Measurements from ENCODE around the gene RNU1-1.
"Not testable (repeated sequence)": the region's sequence is repeated elsewhere in the genome, so short reads cannot be mapped to it uniquely, and the experiment has no call there.

The RNU1-1 gene

GRCh38 chr1:16486316-16486715 lies 27.8 kb downstream of the RNU1-1 start:
- not testable (repeated sequence) for H2AFZ ChIP-seq (ENCODE audit: low read length); H2BK120ac ChIP-seq (ENCODE audit: low read depth, low read length); H3K23ac ChIP-seq (ENCODE audit: low read depth, low read length, poor library complexity); H2BK12ac ChIP-seq (ENCODE audit: low read length); H3K4ac ChIP-seq (ENCODE audit: low read length); H3K4me2 ChIP-seq (ENCODE audit: insufficient read depth, low read length, poor library complexity, severe bottlenecking); H3K4me3 ChIP-seq (ENCODE audit: low read length in 2 of 2); H4K8ac ChIP-seq (ENCODE audit: low read depth, low read length); H2BK5ac ChIP-seq (ENCODE audit: low read length); H3K27me3 ChIP-seq (ENCODE audit: control insufficient read depth in 3 of 3, insufficient read depth in 3 of 3, low read depth in 1 of 3, low read length in 3 of 3); H3K18ac ChIP-seq (ENCODE audit: low read length); DNase-seq (ENCODE audit: low spot score); H4K91ac ChIP-seq (ENCODE audit: low read depth, low read length, poor library complexity); H3K14ac ChIP-seq (ENCODE audit: low read length); H3K9ac ChIP-seq (ENCODE audit: low read depth, low read length, poor library complexity); H2BK15ac ChIP-seq (ENCODE audit: low read length); H2AK5ac ChIP-seq (ENCODE audit: low read depth, low read length); H3K27ac ChIP-seq (replicated peaks; ENCODE audit: low read length); H3K9me3 ChIP-seq (replicated peaks in 1 of 2; ENCODE audit: control insufficient read depth in 2 of 2, insufficient read depth in 1 of 2, low read depth in 1 of 2, low read length in 2 of 2); H3K79me1 ChIP-seq (ENCODE audit: low read depth, low read length)
- H3K4me1 ChIP-seq (ENCODE audit: control insufficient read depth in 2 of 2, insufficient read depth in 1 of 2, low read depth in 1 of 2, low read length in 2 of 2): peaks cover 3 to 12% of the 10 kb centered on the region in 2 donors
- WGBS, 2 donors (ENCODE audit: extremely low coverage in 2 of 2, insufficient read length in 2 of 2, insufficient replicate concordance in 1 of 2): no CpG with 5 or more reads among the region's 8 CpGs
- H3K36me3 ChIP-seq (replicated peaks in 1 of 2; ENCODE audit: control insufficient read depth in 2 of 2, insufficient read depth in 2 of 2, low read length in 2 of 2): peaks cover 8 to 78% of the 10 kb centered on the region in 2 donors

- no peak overlapping the region for H4K8ac ChIP-seq (ENCODE audit: low read depth, low read length)
These were observed 29.2 kb downstream of the RNU1-1 start for GRCh38 chr1:16484931-16485330.

GRCh38 chr1:16484501-16484835 lies 29.6 kb downstream of the RNU1-1 start:
- H4K8ac ChIP-seq (ENCODE audit: low read depth, low read length): no peak overlapping the region
- H3K9ac ChIP-seq (ENCODE audit: low read depth, low read length, poor library complexity): no peak overlapping the region
- no CpG with 5 or more reads among the region's 8 CpGs for WGBS, 2 donors (ENCODE audit: extremely low coverage in 2 of 2, insufficient read length in 2 of 2, insufficient replicate concordance in 1 of 2)

More at GRCh38 chr1:16484931-16485330, 29.2 kb downstream of the RNU1-1 start:
- H3K79me1 ChIP-seq (ENCODE audit: low read depth, low read length): no peaks in the 10 kb centered on the region
- no peak overlapping the region for H3K4me2 ChIP-seq (ENCODE audit: insufficient read depth, low read length, poor library complexity, severe bottlenecking)
- no peak overlapping the region for H3K27ac ChIP-seq (replicated peaks; ENCODE audit: low read length)
- no peaks in the 10 kb centered on the region for H3K9me3 ChIP-seq (replicated peaks in 1 of 2; ENCODE audit: control insufficient read depth in 2 of 2, insufficient read depth in 1 of 2, low read depth in 1 of 2, low read length in 2 of 2)
- H2BK120ac ChIP-seq (ENCODE audit: low read depth, low read length): no peak overlapping the region
- no CpG with 5 or more reads among the region's 6 CpGs for WGBS, 2 donors (ENCODE audit: extremely low coverage in 2 of 2, insufficient read length in 2 of 2, insufficient replicate concordance in 1 of 2)
- H3K4ac ChIP-seq (ENCODE audit: low read length): no peak overlapping the region
- H3K36me3 ChIP-seq (replicated peaks in 1 of 2; ENCODE audit: control insufficient read depth in 2 of 2, insufficient read depth in 2 of 2, low read length in 2 of 2): peaks cover 8 to 83% of the 10 kb centered on the region in 2 donors
- H3K23ac ChIP-seq (ENCODE audit: low read depth, low read length, poor library complexity): no peak overlapping the region
- no peak overlapping the region for H3K18ac ChIP-seq (ENCODE audit: low read length)
- H3K14ac ChIP-seq (ENCODE audit: low read length): no peak overlapping the region
- no peak overlapping the region for H2BK12ac ChIP-seq (ENCODE audit: low read length)
- no peak overlapping the region for H2BK5ac ChIP-seq (ENCODE audit: low read length)
- no peak overlapping the region for H2BK15ac ChIP-seq (ENCODE audit: low read length)
- H4K91ac ChIP-seq (ENCODE audit: low read depth, low read length, poor library complexity): no peak overlapping the region
- no peak overlapping the region for H2AFZ ChIP-seq (ENCODE audit: low read length)
- no peaks in the 10 kb centered on the region for H3K4me1 ChIP-seq (ENCODE audit: control insufficient read depth in 2 of 2, insufficient read depth in 1 of 2, low read depth in 1 of 2, low read length in 2 of 2)
- H3K27me3 ChIP-seq (ENCODE audit: control insufficient read depth in 3 of 3, insufficient read depth in 3 of 3, low read depth in 1 of 3, low read length in 3 of 3): no peaks in the 10 kb centered on the region
- no peak overlapping the region for H3K9ac ChIP-seq (ENCODE audit: low read depth, low read length, poor library complexity)
- H2AK5ac ChIP-seq (ENCODE audit: low read depth, low read length): no peak overlapping the region
- H3K4me3 ChIP-seq (ENCODE audit: low read length in 2 of 2): no peak overlapping the region
- no peak for DNase-seq (ENCODE audit: low spot score)

GRCh38 chr1:16483639-16484500 lies 30.2 kb downstream of the RNU1-1 start:
- H3K27ac ChIP-seq (replicated peaks; ENCODE audit: low read length); H3K4ac ChIP-seq (ENCODE audit: low read length): not testable (repeated sequence)
- WGBS, 2 donors (ENCODE audit: extremely low coverage in 2 of 2, insufficient read length in 2 of 2, insufficient replicate concordance in 1 of 2): no CpG with 5 or more reads among the region's 45 CpGs

More at GRCh38 chr1:16484501-16484835, 29.6 kb downstream of the RNU1-1 start:
- Histone ChIP-seq H3K79me1 (ENCODE audit: low read depth, low read length) (no peaks in the 10 kb centered on the region), H3K27ac (replicated peaks; ENCODE audit: low read length) (no peak overlapping the region), H2AK5ac (ENCODE audit: low read depth, low read length) (no peak overlapping the region), H2BK5ac (ENCODE audit: low read length) (no peak overlapping the region), H3K23ac (ENCODE audit: low read depth, low read length, poor library complexity) (peak overlapping the region; percentile 10), H2BK15ac (ENCODE audit: low read length) (no peak overlapping the region), H3K36me3 (replicated peaks in 1 of 2; ENCODE audit: control insufficient read depth in 2 of 2, insufficient read depth in 2 of 2, low read length in 2 of 2) (peaks cover 8 to 81% of the 10 kb centered on the region in 2 donors), H3K4me1 (ENCODE audit: control insufficient read depth in 2 of 2, insufficient read depth in 1 of 2, low read depth in 1 of 2, low read length in 2 of 2) (no peaks in the 10 kb centered on the region), H3K27me3 (ENCODE audit: control insufficient read depth in 3 of 3, insufficient read depth in 3 of 3, low read depth in 1 of 3, low read length in 3 of 3) (no peaks in the 10 kb centered on the region), H2AFZ (ENCODE audit: low read length) (no peak overlapping the region), H2BK12ac (ENCODE audit: low read length) (no peak overlapping the region), H3K9me3 (replicated peaks in 1 of 2; ENCODE audit: control insufficient read depth in 2 of 2, insufficient read depth in 1 of 2, low read depth in 1 of 2, low read length in 2 of 2) (no peaks in the 10 kb centered on the region), H3K4me2 (ENCODE audit: insufficient read depth, low read length, poor library complexity, severe bottlenecking) (no peak overlapping the region), H2BK120ac (ENCODE audit: low read depth, low read length) (no peak overlapping the region), H3K14ac (ENCODE audit: low read length) (no peak overlapping the region), H3K4ac (ENCODE audit: low read length) (no peak overlapping the region), H3K4me3 (ENCODE audit: low read length in 2 of 2) (no peak overlapping the region), H4K91ac (ENCODE audit: low read depth, low read length, poor library complexity) (no peak overlapping the region), H3K18ac (ENCODE audit: low read length) (no peak overlapping the region)
- no peak for DNase-seq (ENCODE audit: low spot score)

More at GRCh38 chr1:16483639-16484500, 30.2 kb downstream of the RNU1-1 start:
- H2BK15ac ChIP-seq (ENCODE audit: low read length); H2AFZ ChIP-seq (ENCODE audit: low read length); H4K91ac ChIP-seq (ENCODE audit: low read depth, low read length, poor library complexity); H2BK12ac ChIP-seq (ENCODE audit: low read length); H3K79me1 ChIP-seq (ENCODE audit: low read depth, low read length); H2BK120ac ChIP-seq (ENCODE audit: low read depth, low read length); H2BK5ac ChIP-seq (ENCODE audit: low read length); DNase-seq (ENCODE audit: low spot score); H3K9me3 ChIP-seq (replicated peaks in 1 of 2; ENCODE audit: control insufficient read depth in 2 of 2, insufficient read depth in 1 of 2, low read depth in 1 of 2, low read length in 2 of 2); H3K4me3 ChIP-seq (ENCODE audit: low read length in 2 of 2); H4K8ac ChIP-seq (ENCODE audit: low read depth, low read length); H3K14ac ChIP-seq (ENCODE audit: low read length); H3K4me2 ChIP-seq (ENCODE audit: insufficient read depth, low read length, poor library complexity, severe bottlenecking); H3K9ac ChIP-seq (ENCODE audit: low read depth, low read length, poor library complexity); H3K18ac ChIP-seq (ENCODE audit: low read length); H2AK5ac ChIP-seq (ENCODE audit: low read depth, low read length); H3K27me3 ChIP-seq (ENCODE audit: control insufficient read depth in 3 of 3, insufficient read depth in 3 of 3, low read depth in 1 of 3, low read length in 3 of 3); H3K4me1 ChIP-seq (ENCODE audit: control insufficient read depth in 2 of 2, insufficient read depth in 1 of 2, low read depth in 1 of 2, low read length in 2 of 2): not testable (repeated sequence)
- H3K23ac ChIP-seq (ENCODE audit: low read depth, low read length, poor library complexity): peak overlapping the region; percentile 10
- peaks cover 8 to 78% of the 10 kb centered on the region in 2 donors for H3K36me3 ChIP-seq (replicated peaks in 1 of 2; ENCODE audit: control insufficient read depth in 2 of 2, insufficient read depth in 2 of 2, low read length in 2 of 2)

All from neuronal stem cell (in vitro differentiated cells).